ENCODE data around the gene ECI1.
"Not testable (repeated sequence)": the region's sequence is repeated elsewhere in the genome, so short reads cannot be mapped to it uniquely, and the experiment has no call there.

ECI1 gene

DNA sequence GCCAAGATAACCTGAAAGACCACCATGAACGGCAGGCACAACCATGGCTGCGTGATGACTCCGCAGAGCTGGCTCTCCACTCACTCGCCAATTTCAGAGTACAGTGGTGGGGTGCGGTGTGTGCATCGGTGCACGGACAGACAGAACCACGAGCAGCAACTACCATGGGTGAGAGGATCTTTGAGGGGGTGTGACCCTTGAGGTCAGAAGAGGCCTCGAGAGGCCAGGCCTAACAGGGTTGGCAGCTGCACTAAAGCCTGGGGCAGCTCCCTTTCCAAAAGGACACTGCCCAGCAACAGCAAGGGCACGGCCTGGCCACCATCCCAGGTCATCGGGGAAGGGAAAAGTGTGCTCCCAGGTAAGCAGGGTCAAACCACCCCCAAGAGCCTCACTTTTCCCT is 1.9 kb upstream of the ECI1 start:
- DNase-seq (ENCODE audit: low read depth) = no peak

DNA sequence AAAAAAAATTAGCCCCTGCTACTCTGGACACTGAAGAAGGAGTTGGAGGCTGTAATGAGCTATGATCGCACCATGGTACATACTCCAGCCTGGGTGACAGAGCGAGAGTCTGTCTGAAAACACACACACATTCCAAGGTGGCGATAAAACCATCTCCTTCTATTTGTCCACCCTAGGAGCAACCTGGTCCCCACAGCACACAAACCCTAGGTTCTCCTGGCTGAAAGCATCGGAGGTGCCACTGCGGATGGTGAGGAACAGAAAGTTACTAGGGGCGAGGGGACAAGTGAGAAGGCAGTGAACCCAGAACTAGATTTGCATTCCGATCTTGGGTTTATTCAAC is 1.4 kb upstream of the ECI1 start:
- no peak for DNase-seq (ENCODE audit: low read depth)

DNA sequence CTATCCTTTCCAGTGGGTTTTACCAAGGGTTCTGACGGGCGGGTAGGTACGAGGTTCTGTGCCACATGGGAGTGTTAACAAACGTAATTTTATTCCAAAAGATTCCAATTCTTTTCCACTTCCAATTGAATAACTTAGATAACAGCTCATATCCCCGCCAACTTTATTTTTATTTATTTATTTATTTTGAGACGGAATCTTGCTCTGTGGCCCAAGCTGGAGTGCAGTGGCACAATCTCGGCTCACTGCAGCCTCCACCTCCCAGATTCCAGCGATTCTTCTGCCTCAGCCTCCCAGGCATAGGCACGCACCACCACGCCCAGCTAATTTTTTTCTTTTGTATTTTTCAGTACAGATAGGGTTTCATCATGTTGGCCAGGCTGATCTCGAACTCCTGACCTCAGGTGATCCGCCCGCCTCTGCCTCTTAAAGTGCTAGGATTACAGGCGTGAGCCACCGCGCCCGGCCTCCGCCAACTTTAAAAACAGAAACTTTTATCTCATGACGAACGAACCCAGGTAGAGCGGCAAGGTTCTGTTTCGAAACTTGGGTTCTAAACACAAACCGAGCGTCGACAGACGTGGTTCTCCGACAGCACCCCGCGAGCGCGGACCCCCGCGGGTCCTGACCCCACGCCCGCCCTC is 613 bp downstream of the ECI1 start:
- DNase-seq (ENCODE audit: low read depth) = no peak

DNA sequence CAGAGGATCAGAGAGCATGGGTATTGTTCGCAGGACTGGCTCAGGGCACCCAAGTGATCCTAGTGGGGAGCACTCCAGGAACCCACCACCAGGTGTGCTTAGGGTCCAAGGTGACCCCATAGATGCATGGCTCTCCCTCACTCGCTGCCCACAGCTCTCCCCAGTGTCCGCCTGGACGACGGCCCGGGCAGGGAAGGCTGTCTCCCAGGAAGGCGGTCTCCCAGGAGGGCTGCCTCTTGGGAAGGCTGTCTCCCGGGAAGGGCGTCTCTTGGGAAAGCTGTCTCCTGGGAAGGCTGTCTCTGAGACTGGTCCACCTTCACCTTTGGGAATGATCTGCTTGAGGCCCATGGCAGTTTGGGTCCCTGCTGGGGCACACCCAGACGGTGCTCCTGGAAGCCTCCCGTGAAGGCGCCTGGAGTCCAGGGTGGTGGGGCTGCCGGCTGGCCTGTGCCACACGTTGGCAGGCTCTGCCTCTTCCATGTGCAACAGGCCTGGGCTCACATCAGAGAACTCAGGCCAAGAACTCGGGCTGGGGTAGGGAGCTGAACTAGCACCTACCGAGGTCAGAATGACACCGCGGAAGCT is 5.0 kb downstream of the ECI1 start:
- DNase-seq (ENCODE audit: low read depth) = no peak

DNA sequence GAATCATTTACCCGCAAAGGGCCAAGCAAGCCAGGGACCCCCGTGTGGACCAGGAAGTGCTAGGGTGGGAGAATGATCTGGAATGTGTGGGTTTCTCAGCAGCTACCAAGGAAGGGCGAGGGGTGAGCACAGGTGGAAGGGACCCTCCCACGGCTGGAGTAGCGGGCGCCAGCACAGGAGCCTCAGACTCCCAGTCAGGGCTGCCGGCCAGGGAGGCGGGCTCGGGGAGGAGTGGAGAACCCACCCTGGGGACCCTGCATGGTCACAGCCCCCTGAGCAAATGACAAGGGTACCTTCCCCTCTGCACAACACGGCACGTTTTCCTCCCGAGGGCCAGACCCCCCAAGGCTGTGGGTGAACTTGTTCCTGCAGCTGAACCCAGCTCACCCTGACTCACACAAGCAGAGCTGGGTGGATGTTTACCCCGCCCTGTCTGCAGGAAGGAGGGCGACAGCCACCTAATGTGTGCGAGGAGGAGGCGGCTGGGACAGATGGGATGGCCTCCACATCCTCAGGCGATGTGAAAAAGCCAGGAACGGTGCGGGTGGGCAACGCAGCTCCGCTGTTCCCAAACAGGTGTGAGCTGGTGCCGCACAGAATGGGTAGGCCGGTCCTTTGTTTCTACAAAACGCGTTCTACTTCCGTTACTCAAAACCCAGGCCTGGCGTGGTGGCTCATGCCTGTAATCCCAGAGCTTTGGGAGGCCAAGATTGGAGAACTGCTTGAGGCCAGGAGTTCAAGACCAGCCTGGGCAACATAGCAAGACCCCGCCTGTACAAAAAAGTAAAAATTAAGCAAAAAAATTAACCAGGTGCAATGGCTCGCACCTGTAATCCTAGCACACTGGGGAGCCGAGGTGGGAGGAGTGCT is 6.2 kb downstream of the ECI1 start:
- DNase-seq (ENCODE audit: low read depth) = no peak

DNA sequence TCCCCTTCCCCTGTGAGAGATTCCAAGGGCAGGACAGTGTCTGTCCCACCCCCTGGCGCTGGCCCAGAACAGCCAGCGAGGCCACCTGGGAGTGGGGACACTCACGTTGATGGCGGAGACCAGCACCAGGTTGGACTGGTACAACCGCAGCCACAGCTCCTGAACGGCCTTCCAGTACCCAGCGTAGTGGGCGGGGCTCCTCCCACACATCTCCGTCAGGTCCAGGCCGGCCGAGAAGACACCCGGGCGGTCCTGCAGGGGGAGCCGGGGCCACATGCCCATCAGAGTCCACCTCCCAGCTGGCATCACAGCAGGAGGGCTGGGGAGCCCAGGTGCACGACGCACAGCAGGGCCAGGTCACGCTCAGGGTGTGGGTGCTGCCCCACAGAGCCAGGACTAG is 7.1 kb downstream of the ECI1 start:
- DNase-seq (ENCODE audit: low read depth) = no peak

DNA sequence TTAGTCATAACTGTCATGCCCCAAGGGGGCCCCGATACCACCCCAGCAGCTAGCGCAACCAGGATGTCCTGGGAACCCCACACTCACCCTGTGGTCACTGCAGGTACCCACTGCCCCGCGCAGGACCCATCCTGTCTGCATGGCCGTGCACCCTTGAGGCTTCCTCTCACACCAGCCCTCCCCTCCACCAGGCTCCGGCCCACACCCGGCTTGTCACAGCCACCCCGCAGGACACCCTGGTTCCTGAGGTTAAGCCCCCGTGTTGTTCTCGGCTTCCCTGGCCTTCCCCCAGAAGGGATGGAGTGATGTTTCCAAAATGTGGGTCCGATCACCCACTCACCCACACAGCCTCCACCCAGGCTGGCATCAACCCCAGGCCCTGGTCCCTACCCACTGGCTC is 7.6 kb downstream of the ECI1 start:
- DNase-seq (ENCODE audit: low read depth) = no peak

DNA sequence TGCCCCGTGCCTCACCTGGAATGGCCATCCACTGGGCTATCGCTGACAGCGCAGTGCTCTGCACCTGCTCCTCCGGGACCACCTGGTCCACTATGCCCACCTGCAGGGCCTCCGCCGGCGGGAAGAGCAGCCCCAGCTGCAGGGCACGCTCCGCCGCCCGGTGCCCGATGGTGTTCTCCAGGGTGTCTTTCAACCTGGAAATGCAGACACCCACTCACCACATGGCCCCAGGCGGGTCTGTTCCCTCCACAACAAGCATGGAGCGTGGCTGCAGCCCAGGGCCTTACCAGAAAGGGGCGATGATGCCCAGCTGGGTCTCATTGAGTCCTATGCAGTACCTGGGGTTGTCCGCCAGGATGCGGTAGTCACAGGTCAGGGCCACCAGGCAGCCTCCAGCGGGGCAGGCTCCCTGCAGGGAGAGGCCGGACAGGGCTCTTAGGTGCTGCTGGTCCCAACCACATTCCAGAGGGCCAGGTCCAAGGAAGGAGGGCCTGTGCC is 8.3 kb downstream of the ECI1 start:
- DNase-seq (ENCODE audit: low read depth) = no peak

DNA sequence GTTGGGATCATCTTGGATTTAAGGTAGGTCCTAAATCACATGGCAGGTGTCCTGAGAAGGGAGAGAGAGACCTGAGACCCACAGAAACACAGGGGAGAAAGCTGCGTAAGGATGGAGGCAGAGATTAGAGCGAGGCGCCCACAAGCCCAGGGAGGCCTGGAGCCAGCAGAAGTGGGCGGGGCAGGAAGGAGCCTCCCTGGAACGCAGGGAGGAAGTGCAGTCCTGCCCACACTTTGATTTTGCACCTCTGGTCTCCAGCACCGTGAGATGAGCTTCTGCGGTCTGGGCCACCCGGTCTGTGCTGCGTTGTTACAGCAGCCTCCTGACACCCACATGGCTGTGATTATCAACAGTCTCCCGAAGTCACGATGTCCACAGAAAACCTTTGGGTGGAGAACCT is 8.8 kb downstream of the ECI1 start:
- DNase-seq (ENCODE audit: low read depth) = no peak

DNA sequence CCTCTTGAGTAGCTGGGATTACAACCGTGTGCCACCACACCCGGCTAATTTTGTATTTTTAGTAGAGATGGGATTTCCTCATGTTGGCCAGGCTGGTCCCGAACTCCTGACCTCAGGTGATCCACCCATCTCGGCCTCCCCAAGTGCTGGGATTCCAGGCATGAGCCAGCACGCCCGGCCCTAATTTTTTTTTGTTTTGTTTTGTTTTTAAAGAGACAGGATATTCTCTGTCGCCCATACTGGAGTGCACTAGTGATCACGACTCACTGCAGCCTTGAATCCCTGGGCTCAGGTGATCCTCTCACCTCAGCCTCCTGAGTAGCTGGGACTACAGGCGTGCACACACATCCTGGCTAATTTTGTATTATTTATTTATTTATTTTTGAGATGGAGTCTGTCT is 11.1 kb downstream of the ECI1 start:
- DNase-seq (ENCODE audit: low read depth) = not testable (repeated sequence)

DNA sequence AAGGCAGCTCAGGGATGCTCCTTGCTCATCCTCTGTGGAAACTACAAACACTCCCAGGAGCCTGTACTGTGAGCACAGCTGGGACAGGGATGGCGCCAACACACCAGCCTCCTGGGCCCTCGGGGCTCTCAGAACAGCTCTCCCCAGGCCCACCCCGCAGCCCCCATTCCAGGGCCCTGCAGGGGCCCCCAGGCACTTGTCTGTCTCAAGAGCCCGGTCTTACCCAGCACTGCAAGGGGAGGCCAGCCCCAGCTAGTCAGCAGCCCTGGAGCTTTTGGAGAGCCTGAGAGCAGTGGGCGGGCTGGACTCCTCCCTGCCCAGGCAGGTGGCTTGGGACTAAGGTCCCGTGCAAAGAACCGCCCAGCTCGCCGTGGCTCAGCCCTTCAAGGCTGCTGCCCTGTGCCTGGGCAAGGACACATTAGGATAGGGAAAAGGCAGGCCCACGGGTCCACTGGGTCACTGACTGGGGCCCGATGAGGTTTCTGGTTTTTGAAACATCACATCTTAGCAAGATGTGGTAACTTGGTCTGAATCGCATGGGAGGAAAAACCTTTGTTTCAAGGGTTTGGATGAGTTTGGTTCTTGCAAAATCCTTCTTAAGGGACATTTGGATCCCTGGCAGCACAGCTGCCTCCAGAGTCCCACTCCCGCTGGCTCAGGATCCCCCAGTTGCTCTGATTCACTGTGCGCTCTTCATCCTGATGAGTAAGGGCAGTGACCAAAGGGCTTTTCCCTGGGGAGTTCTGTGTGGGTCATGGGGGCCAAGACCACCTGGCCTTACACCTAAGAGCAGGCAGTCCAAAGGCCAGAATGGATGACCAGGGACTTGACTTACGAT is 12.3 kb downstream of the ECI1 start:
- DNase-seq (ENCODE audit: low read depth) = no peak

DNA sequence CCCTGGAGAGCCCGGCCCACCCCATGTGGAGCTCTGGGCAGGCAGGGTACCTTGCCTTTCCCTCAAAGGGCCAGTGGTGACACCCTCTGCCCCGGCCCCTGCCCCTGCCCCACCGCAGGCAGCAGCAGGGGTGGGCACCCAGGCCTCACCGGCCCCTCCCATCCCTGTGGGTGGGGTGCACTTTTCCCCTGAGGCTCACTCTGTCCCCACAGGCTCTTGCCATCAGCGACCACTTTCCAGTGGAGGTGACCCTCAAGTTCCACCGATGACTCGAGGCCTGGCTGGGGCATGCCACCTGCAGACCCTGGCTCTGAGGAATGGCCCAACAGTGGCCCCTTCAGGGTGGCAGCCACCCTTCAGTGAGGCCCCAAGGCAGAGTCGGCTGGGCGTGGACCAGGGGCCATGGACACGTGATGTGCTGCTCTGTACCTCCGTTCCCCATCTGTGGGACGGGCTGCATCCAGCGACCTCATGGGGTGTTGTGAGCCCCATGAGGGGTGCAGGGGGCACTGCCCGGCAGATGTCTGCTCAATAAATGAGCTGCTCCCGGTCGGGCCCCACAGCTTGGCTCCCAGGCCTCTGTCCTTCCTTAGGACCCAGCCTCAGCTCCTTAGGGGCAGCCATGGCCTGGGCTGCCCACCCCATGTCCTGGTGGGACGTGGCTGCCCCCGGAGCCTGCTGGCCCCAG is 13.1 kb downstream of the ECI1 start:
- no peak for DNase-seq (ENCODE audit: low read depth)

DNA sequence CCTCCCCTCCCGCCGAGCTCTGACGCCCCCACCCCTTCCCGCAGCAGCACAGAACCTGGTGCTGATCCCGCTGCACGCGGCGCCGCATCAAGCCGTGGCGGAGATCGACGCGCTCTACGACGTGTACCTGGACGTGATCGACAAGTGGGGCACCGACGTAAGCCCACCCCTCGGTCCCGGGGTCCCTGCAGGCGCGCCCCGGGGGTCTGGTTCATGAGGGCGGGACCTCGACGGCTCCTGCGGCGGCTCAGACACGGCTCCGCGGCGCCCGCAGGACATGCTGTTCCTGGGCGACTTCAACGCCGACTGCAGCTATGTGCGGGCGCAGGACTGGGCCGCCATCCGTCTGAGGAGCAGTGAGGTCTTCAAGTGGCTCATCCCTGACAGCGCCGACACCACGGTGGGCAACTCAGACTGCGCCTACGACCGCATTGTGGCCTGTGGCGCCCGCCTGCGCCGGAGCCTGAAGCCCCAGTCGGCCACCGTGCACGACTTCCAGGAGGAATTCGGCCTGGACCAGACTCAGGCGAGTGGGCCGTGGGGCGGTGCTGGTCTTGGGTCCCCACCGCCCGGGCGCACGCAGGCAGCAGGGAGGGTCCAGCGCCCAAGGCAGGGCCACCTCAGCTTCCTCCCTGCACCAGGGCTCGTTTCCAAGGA is 13.8 kb downstream of the ECI1 start:
- no peak for DNase-seq (ENCODE audit: low read depth)

DNA sequence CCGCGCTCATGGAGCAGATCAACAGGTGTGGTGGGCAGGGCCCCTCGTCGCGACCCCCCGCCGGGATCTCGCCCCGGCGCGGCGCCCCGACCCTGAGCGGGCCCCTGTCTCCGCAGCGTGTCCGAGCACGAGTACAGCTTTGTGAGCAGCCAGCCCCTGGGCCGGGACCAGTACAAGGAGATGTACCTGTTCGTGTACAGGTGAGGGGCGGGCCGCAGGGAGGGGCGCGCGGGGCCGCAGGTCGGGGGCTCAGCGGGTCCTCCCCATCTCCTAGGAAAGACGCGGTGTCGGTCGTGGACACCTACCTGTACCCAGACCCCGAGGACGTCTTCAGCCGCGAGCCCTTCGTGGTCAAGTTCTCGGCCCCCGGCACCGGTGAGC is 14.3 kb downstream of the ECI1 start:
- no peak for DNase-seq (ENCODE audit: low read depth)

DNA sequence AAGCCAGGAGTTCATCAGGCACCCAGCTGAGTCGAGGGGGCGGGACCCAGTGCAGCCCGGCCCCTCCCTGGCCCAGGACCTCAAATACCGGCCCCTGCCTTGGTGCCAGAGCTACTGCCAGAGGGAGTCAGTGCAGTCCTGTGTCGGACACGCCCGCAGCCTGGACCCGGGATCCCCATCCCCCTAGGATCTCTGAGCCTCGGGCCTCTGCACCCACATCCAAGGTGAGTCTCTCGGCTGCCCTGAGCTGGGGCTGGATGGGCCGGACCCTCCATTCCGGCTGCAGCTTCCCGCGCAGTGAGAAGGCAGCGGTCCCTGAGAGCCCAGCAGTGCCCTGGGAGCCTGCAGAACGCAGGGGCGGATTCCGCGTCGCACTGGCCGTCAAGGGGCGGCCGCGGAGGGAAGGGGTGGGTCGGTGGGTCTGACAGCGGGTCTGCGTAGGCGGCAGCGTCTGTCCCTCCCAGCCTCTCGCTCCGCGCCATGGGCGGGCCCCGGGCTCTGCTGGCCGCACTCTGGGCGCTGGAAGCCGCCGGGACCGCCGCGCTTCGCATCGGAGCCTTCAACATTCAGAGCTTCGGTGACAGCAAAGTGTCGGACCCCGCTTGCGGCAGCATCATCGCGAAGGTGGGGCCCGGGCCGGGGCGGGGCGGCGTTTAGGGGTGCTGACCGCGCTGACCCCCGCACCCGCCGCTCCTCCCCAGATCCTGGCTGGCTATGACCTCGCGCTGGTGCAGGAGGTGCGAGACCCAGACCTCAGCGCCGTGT is 14.9 kb downstream of the ECI1 start, which contains the start of gene DNASE1L2:
Gene DNASE1L2, plus strand, starts transcription at position 108 of the 765 bp plus-strand sequence. Its CDS starts 373 bp downstream, at position 481.
- DNase-seq (ENCODE audit: low read depth) = no peak

DNA sequence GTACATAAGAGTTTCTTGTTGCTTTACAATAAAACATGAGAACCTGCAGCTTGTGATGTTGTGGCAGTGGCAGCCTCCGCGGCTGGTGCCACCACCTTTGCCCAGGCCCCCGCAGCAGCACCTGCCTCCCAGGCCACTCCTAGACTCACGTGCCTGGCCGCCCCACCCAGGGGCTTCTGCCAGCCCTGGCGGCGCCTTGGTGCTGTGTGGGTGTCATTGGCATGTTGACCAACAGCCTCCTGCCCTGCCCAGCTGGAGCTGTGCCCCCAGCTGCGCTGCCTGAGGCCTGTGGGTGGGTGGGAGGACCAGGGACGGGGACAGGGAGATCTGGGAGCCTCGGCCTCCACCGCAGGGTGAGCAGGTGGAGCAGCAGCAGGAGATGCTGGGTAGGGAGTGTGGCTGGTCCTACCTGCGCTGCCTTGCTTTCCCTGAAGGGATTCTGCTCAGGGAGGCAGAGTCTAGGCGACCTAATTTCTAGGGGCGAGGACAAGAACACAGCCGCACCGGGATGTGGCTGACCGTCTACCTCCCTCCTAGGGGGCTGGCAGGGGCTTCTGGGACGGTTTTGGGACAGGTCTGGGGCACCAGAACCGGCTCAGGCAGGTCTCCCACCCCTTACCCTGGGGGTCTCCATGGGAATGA is 15.6 kb downstream of the ECI1 start:
- DNase-seq (ENCODE audit: low read depth) = no peak

DNA sequence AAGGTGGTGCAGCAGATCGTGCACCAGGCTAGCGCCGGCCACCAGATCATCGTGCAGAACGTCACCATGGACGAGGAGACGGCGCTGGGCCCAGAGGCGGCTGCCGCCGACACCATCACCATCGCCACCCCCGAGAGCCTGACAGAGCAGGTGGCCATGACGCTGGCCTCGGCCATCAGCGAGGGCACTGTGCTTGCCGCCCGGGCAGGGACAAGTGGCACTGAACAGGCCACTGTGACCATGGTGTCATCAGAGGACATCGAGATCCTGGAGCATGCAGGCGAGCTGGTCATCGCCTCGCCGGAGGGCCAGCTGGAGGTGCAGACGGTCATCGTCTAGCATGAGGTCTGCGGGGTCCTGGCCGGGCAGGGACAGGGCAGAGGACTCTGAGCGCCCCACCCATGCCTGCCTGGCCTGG is 16.1 kb downstream of the ECI1 start:
- no peak for DNase-seq (ENCODE audit: low read depth)

DNA sequence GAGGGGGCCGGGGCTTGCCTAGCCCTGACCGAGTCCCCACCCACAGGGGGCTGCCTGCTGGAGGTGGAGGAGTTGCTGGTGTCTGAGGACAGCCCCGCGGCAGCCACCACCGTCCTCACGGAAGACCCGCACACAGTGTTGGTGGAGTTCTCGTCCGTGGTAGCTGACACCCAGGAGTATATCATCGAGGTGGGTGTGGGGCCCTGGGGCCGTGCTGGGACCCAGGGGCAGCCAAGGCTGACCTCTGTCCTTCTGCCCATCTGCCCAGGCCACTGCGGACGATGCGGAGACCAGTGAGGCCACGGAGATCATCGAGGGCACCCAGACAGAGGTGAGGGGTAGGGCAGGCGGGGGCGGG is 16.6 kb downstream of the ECI1 start:
- DNase-seq (ENCODE audit: low read depth) = no peak

DNA sequence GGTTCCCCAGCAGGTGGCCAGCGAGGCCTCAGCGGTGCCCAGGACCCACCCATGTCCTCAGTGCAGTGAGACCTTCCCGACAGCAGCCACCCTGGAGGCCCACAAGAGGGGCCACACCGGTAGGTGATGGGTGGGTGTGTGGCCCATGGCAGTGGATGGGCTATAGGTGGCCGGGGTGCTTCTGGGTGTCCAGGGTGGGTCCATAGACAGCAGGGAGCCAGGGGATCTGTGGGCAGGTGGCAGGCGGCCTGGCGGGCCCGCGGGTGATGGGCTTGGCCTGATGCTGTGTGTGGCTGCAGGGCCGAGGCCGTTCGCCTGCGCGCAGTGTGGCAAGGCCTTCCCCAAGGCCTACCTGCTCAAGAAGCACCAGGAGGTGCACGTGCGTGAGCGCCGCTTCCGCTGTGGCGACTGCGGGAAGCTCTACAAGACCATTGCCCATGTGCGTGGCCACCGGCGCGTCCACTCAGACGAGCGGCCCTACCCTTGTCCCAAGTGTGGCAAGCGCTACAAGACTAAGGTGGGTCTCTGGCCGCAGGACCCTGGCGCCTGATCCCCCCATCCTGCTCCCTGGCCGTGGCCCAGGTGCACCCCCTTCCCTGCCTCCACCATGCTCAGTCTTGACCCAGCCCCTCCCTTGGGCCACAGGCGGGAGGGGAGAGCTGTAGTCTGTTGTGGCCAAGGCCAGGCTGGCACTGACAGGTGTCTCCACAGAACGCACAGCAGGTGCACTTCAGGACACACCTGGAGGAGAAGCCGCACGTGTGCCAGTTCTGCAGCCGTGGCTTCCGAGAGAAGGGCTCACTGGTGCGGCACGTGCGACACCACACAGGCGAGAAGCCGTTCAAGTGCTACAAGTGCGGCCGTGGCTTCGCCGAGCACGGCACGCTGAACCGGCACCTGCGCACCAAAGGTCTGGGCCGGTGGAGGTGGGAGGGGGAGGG is 17.2 kb downstream of the ECI1 start:
- DNase-seq (ENCODE audit: low read depth) = no peak
